Measurements from ENCODE around the gene ZBTB24.

Gene ZBTB24

DNA sequence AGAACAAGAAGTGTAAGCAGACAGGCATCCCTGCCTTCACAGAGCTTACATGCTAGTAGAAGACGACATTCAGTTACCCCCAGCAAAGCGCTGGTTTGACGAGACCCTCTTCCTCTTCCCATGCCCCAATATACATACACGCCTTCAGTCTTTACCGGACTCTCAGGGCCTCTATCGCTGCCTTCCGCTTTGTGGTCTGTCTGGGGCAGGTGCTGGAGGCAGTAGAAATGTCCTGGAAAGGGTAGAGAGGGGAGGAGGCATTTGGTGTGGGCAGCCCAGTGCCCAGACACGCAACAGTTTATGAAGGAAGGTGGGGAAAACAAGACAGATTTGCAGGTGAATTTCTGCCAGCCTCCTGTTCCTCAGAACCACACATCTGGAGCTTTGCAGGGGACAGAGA, 36.5 kb downstream of the ZBTB24 start:
- FAIRE-seq (no peak), DNase-seq (ENCODE audit: insufficient read length, low spot score) (no peak)
- TF ChIP-seq POLR2A (IDR thresholded peaks at IDR 0.05; ENCODE audit: low read depth, low read length): no peak

DNA sequence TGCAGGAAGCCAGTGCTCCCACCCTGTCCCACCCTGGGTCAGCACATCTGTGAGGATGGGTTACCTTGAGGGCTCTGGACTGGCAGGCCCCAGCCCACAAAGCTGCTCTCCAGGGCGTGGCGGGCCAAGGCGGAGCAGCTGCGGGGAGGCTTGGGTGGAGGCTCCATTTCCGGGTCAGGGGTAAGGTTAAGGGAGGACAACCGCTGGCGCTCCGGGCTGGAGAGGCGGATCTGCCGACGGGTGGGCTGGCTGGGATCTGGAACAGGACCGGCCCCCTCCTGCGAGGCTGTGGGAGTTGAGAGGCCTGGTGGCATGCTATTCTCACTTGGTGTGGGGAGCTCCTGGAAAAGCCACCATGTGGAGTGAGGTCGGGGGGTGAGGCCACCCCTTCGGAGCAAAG, 36.9 kb downstream of the ZBTB24 start:
- no peak for DNase-seq (ENCODE audit: insufficient read length, low spot score)
- no peak for TF ChIP-seq POLR2A (IDR thresholded peaks at IDR 0.05; ENCODE audit: low read depth, low read length)
- no peak for FAIRE-seq

DNA sequence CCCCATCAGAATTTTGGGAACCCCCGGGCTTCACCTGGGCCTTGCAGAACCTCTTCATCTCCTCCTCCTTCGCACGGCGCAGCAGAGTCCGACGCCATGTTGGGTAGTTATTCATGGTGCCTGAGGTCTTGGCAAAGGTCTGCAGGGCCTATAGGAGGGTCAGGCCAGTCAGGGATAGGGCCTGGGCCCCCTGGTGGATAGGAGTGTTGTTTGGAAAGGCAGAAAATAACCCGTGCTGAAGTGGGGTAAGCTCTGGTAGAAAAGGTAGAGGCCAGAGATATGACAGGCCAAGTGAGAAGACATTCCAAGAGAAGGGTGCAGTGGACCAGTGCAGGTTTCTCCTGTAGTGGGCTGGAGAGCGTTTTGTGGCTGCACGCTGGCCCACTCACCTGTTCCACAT, 37.6 kb downstream of the ZBTB24 start:
- no peak for FAIRE-seq
- TF ChIP-seq POLR2A (IDR thresholded peaks at IDR 0.05; ENCODE audit: low read depth, low read length): no peak
- DNase-seq (ENCODE audit: insufficient read length, low spot score): no peak

DNA sequence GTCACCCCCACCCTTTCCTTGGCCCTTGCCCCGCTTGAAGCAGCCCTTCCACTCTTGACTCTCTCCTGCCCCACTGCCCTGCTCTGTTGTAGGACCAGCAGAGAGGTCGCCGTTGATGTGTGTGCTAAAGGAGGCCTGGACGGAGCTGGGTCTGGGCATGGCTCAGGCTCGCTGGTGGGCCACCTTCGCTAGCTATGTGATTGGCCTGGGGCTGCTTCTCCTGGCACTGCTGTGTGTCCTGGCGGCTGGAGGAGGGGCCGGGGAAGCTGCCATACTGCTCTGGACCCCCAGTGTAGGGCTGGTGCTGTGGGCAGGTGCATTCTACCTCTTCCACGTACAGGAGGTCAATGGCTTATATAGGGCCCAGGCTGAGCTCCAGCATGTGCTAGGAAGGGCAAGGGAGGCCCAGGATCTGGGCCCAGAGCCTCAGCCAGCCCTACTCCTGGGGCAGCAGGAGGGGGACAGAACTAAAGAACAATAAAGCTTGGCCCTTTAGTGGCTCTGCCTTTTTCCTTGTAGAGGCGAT, 39.5 kb downstream of the ZBTB24 start:
- FAIRE-seq: no peak
- DNase-seq (ENCODE audit: insufficient read length, low spot score): no peak
- no peak for TF ChIP-seq POLR2A (IDR thresholded peaks at IDR 0.05; ENCODE audit: low read depth, low read length)

DNA sequence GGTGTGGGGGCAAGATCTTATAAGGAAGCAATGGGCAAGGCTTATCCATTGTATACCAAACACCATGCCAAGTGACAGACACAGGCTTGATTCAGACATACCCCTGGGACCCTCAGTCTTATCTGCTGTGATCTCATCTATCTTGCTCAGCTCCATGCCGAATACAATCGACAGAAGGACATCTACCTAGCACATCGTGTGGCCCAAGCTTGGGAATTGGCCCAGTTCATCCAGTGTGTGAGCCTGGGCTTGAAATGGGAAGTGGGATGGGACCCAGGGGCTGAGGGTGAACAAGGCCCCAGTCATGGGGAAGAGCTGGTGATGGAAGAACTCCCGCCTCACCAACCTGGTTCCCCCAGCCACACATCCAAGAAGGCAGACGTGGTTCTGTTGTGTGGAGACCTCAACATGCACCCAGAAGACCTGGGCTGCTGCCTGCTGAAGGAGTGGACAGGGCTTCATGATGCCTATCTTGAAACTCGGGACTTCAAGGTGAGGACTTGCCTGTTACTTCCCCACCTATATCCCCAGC, 40.6 kb downstream of the ZBTB24 start:
- TF ChIP-seq POLR2A (IDR thresholded peaks at IDR 0.05; ENCODE audit: low read depth, low read length): no peak
- DNase-seq (ENCODE audit: insufficient read length, low spot score) (no peak), FAIRE-seq (no peak)

DNA sequence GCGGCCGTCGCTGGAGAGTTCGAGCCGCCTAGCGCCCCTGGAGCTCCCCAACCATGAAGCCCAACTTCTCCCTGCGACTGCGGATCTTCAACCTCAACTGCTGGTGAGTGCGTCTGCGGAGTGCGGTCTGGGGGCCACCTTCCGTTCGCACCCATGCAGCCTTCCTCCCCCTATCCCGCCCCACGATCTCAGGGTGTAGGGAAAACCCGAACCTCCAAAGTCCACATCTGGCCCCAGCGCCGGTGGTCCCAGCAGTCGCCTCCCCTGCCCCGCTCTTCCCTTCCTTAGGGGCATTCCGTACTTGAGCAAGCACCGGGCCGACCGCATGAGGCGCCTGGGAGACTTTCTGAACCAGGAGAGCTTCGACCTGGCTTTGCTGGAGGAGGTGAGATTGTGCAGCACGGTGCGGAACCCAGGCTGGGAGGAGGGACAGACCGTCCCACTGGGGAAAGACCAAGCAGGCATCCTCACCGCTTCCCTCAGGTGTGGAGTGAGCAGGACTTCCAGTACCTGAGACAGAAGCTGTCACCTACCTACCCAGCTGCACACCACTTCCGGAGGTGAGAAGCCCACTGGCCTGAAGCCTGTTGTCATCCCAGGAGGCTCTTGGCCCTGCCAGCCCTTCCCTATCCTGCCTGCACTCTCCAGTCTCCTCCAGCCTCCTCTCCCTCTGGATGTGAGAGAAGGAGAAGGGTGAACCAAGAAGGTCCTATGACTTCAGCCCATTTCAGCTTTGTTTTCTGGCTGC, 41.8 kb downstream of the ZBTB24 start:
- no peak for TF ChIP-seq POLR2A (IDR thresholded peaks at IDR 0.05; ENCODE audit: low read depth, low read length)
- DNase-seq (ENCODE audit: insufficient read length, low spot score) (no peak), FAIRE-seq (no peak)

DNA sequence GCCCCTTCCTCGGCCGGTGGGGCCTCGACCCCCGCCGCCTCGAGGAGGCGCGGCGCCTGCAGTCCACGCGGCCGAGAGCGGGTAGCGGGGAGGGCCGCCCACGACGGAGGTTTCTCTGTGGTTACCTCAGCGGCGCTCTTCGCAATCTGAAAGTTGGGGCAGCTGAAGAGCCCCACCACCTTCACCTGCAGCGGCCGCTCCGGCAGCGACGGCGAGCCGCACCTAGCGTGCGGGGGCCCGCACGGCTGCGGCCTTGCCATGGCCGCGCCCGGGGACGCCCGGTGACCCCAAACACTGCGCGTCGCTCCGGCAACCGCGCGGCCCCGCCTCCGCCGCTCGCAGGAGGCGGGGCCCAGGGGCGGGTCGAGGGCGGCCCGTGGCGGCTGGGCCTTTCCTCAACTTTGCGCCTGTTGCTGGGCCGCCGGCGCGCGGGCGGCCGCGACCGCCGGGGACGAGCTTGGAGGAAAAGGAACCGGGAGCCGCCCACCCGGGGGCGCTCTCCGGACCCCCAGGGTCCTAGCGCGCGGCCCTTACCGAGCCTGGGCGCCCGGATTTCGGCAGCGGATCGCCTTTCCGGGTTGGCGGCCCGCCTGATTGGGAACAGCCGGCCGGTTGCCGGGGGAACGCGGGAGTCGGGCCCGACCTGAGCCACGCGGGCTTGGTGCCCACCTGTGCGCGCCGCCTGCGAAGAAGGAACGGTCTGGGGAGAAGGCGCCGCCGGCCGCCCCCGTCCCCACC, 42.5 kb downstream of the ZBTB24 start, which contains the start of the genes PPIL6 and SMPD2:
Gene PPIL6 (minus strand): TSS at position 298 of the 738 bp plus-strand sequence. CDS start 38 bp downstream, at position 260.
Gene SMPD2 (plus strand): TSS at position 394 of the 738 bp plus-strand sequence. CDS start 398 bp downstream, outside the sequence.
- no peak for FAIRE-seq
- DNase-seq (ENCODE audit: insufficient read length, low spot score): peak; percentile 72
- TF ChIP-seq POLR2A (IDR thresholded peaks at IDR 0.05; ENCODE audit: low read depth, low read length): peak; percentile 43; the same call in 1 of the 2 replicates

DNA sequence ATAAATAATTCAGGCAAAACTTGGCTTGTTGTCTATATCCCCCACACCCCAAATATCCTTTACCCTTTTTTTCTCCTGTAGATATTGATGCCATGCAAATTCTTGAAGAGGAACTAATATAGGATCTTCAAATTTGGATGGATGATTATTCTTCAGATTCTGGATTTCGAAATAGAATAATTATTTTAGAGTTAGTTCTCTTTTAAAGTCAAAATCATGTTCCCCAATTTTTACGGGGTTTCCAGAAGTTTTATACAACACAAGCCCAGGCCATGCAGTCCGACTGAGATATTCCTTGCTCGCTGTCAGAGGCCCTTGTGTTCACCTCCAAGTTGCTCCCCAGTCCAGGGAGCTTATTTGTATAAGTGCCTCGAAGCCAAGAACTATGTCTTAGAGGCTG, 47.0 kb downstream of the ZBTB24 start:
- FAIRE-seq: no peak

DNA sequence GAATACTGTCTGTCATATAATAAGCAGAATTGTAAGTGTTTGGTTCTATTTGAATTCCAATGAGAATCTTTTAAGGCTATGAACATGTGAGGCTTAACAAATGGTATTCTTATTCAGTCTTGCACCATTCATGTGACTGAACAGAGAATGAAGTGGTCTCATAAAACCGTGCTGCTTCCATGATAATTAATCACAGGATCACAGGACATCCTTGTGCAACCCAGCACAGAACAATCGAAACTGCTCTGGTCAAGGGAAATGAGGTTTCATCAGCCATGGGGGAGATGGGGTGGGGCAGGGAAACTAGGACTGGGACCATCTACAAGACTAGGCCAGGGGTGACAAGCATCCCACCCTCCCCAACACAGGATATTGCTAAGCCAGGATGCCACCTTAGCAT, 48.6 kb downstream of the ZBTB24 start:
- DNase-seq (ENCODE audit: insufficient read length, low spot score): no peak
- TF ChIP-seq POLR2A (IDR thresholded peaks at IDR 0.05; ENCODE audit: low read depth, low read length): no peak
- FAIRE-seq: no peak

More for the DNA sequence above, 47.0 kb downstream of the ZBTB24 start:
- no peak for TF ChIP-seq POLR2A (IDR thresholded peaks at IDR 0.05; ENCODE audit: low read depth, low read length)
- DNase-seq (ENCODE audit: insufficient read length, low spot score): no peak

DNA sequence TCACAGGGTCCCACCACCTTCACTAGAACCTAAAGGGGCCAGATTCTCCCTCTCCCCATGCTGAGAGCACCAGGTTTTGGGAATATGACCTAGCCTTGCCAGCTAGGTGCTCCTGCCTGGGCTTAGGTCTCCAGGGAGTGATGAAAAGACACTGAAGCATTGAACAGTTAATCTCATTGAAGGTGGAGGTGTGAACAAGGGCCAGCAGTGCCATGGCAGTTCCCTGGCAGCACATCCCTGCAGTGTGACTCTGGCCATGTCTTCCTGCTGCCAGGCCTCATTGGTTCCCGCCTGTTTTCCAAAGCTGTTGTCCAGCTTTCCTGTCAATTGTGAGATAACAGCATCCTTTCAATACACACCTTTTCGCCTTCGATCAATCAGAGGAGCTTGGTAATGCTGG, 53.5 kb downstream of the ZBTB24 start:
- DNase-seq (ENCODE audit: insufficient read length, low spot score) (no peak), FAIRE-seq (no peak)
- no peak for TF ChIP-seq POLR2A (IDR thresholded peaks at IDR 0.05; ENCODE audit: low read depth, low read length)

DNA sequence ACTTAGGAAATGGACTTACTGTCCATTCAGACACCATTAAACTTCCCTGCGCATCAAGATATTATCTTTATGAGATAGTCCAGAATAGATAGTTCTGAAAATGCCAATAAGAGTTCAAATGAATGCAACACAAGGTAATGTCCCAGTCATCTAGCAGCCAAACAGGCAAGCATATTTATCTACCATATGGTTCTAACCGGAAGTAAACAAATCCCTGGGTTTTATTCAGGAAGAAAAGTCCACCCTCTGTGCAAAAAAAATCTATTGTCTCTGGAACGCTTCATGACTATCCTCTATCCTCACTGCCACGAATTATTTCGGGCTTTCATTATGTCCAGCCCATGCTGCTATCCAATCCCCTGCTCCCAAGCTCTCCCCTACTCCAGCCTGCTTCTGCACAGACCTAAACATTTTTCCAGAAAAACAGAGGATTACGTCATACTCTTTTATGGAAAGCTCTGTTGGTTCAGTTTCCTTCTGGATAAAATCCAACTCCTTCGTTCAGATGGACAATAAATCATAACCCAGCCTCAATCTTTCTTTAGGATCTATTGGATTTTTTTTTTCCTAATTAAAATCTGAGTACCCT, 54.0 kb downstream of the ZBTB24 start:
- DNase-seq (ENCODE audit: insufficient read length, low spot score) (no peak), FAIRE-seq (no peak)
- no peak for TF ChIP-seq POLR2A (IDR thresholded peaks at IDR 0.05; ENCODE audit: low read depth, low read length)

DNA sequence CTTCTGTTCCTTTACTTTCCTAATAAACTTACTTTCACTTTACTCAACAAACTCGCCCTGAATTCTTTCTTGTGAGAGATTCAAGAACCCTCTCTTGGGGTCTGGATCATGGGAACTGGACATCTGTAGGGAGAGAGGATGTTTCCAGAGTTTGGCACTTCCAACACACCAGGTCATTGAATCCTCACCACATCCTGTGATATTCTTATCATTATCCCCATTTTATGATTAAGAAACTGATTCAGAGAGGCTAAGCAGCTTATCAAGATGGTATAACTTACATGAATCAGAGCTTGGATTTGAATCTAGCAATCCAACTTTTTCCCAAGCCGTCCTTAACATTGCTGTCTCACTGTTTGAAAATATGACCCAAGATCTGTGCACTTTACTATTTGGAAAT, 58.1 kb downstream of the ZBTB24 start:
- no peak for DNase-seq (ENCODE audit: insufficient read length, low spot score)
- FAIRE-seq: no peak
- no peak for TF ChIP-seq POLR2A (IDR thresholded peaks at IDR 0.05; ENCODE audit: low read depth, low read length)

DNA sequence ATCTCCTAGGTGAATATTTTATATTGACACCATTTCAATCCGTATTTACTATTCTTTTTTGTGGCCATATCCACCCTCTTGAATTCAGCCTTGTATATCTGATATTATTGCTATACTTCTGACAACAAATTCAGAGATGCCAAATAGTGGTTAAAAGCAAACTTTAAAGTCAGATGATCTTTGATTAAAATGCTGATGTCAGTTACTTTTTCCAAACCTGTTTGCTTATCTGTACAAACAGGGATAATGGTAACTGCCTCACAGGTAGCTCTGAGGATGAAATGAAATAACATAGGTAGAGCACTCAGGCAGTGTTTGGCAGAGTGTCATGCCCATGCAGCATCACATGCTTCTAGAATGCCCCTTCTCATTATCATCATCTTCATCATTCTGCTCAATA, 61.8 kb downstream of the ZBTB24 start:
- no peak for FAIRE-seq
- TF ChIP-seq POLR2A (IDR thresholded peaks at IDR 0.05; ENCODE audit: low read depth, low read length): no peak
- DNase-seq (ENCODE audit: insufficient read length, low spot score): no peak

DNA sequence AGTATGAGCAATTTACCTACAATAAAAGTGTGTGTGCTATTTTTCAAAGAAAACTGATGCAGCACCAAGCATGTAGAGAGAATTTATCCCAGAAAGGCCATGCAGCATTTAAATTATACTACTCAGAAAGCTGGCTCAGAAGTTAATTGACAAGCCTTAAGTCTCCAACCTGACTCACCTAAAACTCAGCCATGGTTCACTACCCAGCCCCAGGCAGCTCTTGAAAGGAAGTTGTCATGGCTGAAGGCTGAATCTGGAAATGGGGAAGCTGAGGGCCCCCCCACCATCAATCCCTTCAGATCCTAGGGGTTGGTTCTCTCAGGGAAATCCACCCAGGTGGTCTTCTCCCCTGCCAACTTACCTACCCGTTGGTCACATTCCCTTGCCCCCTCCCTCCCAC, 62.3 kb downstream of the ZBTB24 start:
- FAIRE-seq (peak; percentile 20), DNase-seq (ENCODE audit: insufficient read length, low spot score) (no peak)
- TF ChIP-seq POLR2A (IDR thresholded peaks at IDR 0.05; ENCODE audit: low read depth, low read length): no peak
